Liver (tissue), 9 donors: ENCODE measurements around the gene CIB4. TPM values are rescaled to one million over a fixed set of nuclear protein-coding genes. Genes with fewer than 3 reads are reported as not detected.

Experiments
- DNase-seq: peaks from one replicate; pipeline ENCODE4 v3.0.0-alpha.2; 2017; ENCODE audit warnings: low spot score
- H3K27ac ChIP-seq, 2 donors: one replicate each; pipeline ENCODE4 v1.7.0; 2013; ENCODE audit warnings: inconsistent platforms in 2 of 2, low read length in 2 of 2, control low read depth in 1 of 2, low read depth in 1 of 2, mild to moderate bottlenecking in 1 of 2
- H3K27me3 ChIP-seq, 4 donors: one replicate each; pipeline versions ENCODE4 v1.6.1 to v1.7.0; 2013; ENCODE audit warnings: low read length in 3 of 4, inconsistent platforms in 1 of 4, mild to moderate bottlenecking in 1 of 4, moderate library complexity in 1 of 4; ENCODE audit not compliant: control insufficient read depth in 4 of 4, insufficient read depth in 4 of 4
- H3K36me3 ChIP-seq, 4 donors: one replicate each; pipeline versions ENCODE4 v1.6.1 to v1.7.0; 2013; ENCODE audit warnings: low read length in 3 of 4, mild to moderate bottlenecking in 3 of 4, low read depth in 1 of 4, moderate library complexity in 1 of 4; ENCODE audit not compliant: control insufficient read depth in 4 of 4, insufficient read depth in 3 of 4
- H3K4me1 ChIP-seq, 4 donors: one replicate each; pipeline versions ENCODE4 v1.6.1 to v1.7.0; 2013; ENCODE audit warnings: low read length in 3 of 4, mild to moderate bottlenecking in 3 of 4, moderate library complexity in 1 of 4; ENCODE audit not compliant: control insufficient read depth in 4 of 4, insufficient read depth in 4 of 4
- H3K4me3 ChIP-seq, 3 donors: one replicate each; pipeline versions ENCODE4 v1.6.1 to v1.7.0; 2013; ENCODE audit warnings: low read length in 3 of 3, control low read depth in 1 of 3, low read depth in 1 of 3, mild to moderate bottlenecking in 1 of 3
- H3K9ac ChIP-seq, 2 donors: one replicate each; pipeline ENCODE4 v1.7.0; 2013; ENCODE audit warnings: low read length in 2 of 2, mild to moderate bottlenecking in 2 of 2, moderate library complexity in 2 of 2, control low read depth in 1 of 2, low read depth in 1 of 2
- H3K9me3 ChIP-seq, 4 donors: one replicate each; pipeline versions ENCODE4 v1.6.1 to v1.7.0; 2013; ENCODE audit warnings: low read length in 3 of 4; ENCODE audit not compliant: control insufficient read depth in 4 of 4
- FOXA1 ChIP-seq: IDR thresholded peaks from 2 replicates; pipeline ENCODE4 v1.6.1; 2016; ENCODE audit warnings: antibody characterized with exemption
- FOXA2 ChIP-seq: IDR thresholded peaks from 2 replicates; pipeline ENCODE4 v1.6.1; 2016; ENCODE audit warnings: antibody characterized with exemption
- HNF4A ChIP-seq, 2 donors: conservative IDR thresholded peaks; 2 replicates each; pipeline ENCODE4 v1.6.1; 2016; ENCODE audit warnings: antibody characterized with exemption in 2 of 2, mild to moderate bottlenecking in 2 of 2
- HNF4G ChIP-seq: IDR thresholded peaks from 2 replicates; pipeline ENCODE4 v1.6.1; 2016; ENCODE audit warnings: antibody characterized with exemption
- JUND ChIP-seq, 2 donors: IDR thresholded peaks; 2 replicates each; pipeline ENCODE4 v1.6.1; 2016; ENCODE audit warnings: antibody characterized with exemption in 2 of 2
- RAD21 ChIP-seq, 2 donors: IDR thresholded peaks; 2 replicates each; pipeline ENCODE4 v1.6.1; 2016; ENCODE audit warnings: antibody characterized with exemption in 2 of 2, mild to moderate bottlenecking in 2 of 2
- YY1 ChIP-seq: IDR thresholded peaks from 2 replicates; pipeline ENCODE4 v1.6.1; 2016; ENCODE audit warnings: antibody characterized with exemption, mild to moderate bottlenecking
- WGBS: extraction: QIAGEN DNeasy Blood & Tissue Kit; methylation state at CpG from one replicate; pipeline ENCODE4 v1.1.7; 2013; 5-methylcytosine and 5-hydroxymethylcytosine counted together
- polyA plus RNA-seq, 2 donors: library from polyadenylated mRNA; stranded (reverse) in 1 of 2; unstranded in 1 of 2; fragments of 200-250 nt in 1 of 2; fragments of >200 nt in 1 of 2; fragmentation: Nextera tagmentation in 1 of 2; extraction: Ambion mirVana in 1 of 2; gene quantifications; one replicate each; pipeline versions ENCODE4 v1.2.1 to v1.2.3, GENCODE V29; 2013 to 2015
- total RNA-seq, 2 donors: library from RNA; depleted of rRNA; stranded (reverse); fragments of >200 nt; gene quantifications; one replicate each; pipeline ENCODE4 v1.2.3, GENCODE V29; 2014
- TF ChIP-seq, protein P1 (sequence below): IDR thresholded peaks from 2 replicates; pipeline ENCODE4 v1.6.1; 2016; ENCODE audit warnings: antibody characterized with exemption
- TF ChIP-seq, protein P2 (sequence below): IDR thresholded peaks from 2 replicates; pipeline ENCODE4 v1.6.1; 2016; ENCODE audit warnings: antibody characterized with exemption
- TF ChIP-seq, protein P3 (sequence below): IDR thresholded peaks from 2 replicates; pipeline ENCODE4 v1.6.1; 2016; ENCODE audit warnings: antibody characterized with exemption, mild to moderate bottlenecking
- TF ChIP-seq, protein P4 (sequence below): fragments of 150-350 bp; IDR thresholded peaks from 2 replicates; pipeline ENCODE4 v1.5.1; 2017; ENCODE audit warnings: improper control_type of control experiment, low read depth, low read length; ENCODE audit not compliant: missing input control
- TF ChIP-seq, protein P5 (sequence below): IDR thresholded peaks from 2 replicates; pipeline ENCODE4 v1.6.1; 2016; ENCODE audit warnings: antibody characterized with exemption
- donor health status: healthy.
- donor health status: healthy.
- donor health status: healthy.
- donor health status: healthy.
- donor health status: healthy.

CIB4 gene
- total and polyA plus RNA-seq, 4 donors = not detected

DNA sequence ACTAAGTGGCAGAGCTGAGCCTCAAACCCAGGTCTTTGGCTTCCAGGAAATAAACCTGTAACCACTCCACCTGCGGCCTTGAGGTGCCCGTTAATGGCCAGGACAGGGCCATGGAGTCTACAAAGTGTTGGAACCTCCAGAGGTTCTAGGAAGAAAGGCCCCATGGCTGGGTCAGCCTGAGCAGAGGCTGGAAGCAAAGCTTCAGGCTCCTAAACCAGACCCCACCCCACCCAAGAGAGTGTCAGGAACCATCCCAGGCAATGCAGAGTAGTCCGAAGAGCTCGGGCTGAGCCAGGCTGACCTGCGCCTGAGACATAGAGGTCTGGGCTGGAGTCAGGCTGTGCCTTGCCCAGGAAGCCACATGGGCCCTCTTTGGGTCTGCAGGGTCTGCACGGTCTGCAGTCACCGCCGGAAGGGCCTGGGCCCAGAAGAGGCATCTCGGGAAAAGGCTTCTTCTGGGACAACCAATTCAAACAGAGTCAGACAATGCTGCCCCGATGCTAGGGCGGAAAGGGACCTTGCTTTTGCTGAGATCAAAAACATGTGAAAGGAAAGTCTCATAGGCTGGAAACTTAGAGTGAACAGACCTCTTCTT is 6.4 kb downstream of the CIB4 start (continued):
- TF ChIP-seq, protein P1, sequence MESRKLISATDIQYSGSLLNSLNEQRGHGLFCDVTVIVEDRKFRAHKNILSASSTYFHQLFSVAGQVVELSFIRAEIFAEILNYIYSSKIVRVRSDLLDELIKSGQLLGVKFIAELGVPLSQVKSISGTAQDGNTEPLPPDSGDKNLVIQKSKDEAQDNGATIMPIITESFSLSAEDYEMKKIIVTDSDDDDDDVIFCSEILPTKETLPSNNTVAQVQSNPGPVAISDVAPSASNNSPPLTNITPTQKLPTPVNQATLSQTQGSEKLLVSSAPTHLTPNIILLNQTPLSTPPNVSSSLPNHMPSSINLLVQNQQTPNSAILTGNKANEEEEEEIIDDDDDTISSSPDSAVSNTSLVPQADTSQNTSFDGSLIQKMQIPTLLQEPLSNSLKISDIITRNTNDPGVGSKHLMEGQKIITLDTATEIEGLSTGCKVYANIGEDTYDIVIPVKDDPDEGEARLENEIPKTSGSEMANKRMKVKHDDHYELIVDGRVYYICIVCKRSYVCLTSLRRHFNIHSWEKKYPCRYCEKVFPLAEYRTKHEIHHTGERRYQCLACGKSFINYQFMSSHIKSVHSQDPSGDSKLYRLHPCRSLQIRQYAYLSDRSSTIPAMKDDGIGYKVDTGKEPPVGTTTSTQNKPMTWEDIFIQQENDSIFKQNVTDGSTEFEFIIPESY = no peak
- no peak for TF ChIP-seq RAD21 (IDR thresholded peaks at IDR 0.05)

DNA sequence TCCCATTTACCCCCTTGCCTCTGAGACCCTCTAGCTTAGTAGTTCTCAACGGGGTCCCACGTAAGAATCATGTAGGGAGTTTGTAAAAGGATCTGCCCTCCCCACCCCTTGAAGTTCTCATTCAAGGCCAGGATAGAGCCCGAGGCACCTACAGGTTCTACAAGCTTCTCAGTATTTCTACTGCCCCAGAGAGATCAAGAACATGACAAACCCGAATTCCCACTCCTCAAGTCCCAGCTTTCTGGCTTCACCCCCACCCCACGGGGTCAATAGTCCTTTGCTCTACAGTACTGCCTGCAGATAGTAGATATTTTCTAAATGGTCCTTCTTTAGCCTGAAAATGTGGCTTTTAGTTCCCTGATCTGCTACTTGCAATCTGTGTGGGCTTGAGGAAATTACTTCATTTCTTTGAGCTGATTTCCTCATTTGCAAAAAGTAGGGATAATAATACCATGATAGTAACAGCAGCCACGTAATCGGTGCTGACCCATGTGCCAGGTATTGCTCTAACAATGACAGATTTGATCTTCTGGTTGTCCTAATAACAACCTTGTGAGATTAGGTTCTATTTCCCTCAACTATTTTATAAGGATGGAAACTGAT is 7.1 kb downstream of the CIB4 start:
- H3K36me3 ChIP-seq = no peaks in the 10 kb centered on the region
- WGBS = 84% methylated on average over 7 of the region's 7 CpGs
- H3K9me3 ChIP-seq = no peaks in the 10 kb centered on the region
- H3K27ac ChIP-seq = no peak overlapping the region
- H3K27me3 ChIP-seq = no peaks in the 10 kb centered on the region
- no peak for DNase-seq
- no peak overlapping the region for H3K4me3 ChIP-seq
- H3K9ac ChIP-seq = no peak overlapping the region
- H3K4me1 ChIP-seq = no peaks in the 10 kb centered on the region
- TF ChIP-seq, protein P2, sequence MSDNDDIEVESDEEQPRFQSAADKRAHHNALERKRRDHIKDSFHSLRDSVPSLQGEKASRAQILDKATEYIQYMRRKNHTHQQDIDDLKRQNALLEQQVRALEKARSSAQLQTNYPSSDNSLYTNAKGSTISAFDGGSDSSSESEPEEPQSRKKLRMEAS = no peak
- TF ChIP-seq, protein P3, sequence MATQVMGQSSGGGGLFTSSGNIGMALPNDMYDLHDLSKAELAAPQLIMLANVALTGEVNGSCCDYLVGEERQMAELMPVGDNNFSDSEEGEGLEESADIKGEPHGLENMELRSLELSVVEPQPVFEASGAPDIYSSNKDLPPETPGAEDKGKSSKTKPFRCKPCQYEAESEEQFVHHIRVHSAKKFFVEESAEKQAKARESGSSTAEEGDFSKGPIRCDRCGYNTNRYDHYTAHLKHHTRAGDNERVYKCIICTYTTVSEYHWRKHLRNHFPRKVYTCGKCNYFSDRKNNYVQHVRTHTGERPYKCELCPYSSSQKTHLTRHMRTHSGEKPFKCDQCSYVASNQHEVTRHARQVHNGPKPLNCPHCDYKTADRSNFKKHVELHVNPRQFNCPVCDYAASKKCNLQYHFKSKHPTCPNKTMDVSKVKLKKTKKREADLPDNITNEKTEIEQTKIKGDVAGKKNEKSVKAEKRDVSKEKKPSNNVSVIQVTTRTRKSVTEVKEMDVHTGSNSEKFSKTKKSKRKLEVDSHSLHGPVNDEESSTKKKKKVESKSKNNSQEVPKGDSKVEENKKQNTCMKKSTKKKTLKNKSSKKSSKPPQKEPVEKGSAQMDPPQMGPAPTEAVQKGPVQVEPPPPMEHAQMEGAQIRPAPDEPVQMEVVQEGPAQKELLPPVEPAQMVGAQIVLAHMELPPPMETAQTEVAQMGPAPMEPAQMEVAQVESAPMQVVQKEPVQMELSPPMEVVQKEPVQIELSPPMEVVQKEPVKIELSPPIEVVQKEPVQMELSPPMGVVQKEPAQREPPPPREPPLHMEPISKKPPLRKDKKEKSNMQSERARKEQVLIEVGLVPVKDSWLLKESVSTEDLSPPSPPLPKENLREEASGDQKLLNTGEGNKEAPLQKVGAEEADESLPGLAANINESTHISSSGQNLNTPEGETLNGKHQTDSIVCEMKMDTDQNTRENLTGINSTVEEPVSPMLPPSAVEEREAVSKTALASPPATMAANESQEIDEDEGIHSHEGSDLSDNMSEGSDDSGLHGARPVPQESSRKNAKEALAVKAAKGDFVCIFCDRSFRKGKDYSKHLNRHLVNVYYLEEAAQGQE = no peak
- TF ChIP-seq, protein P4, sequence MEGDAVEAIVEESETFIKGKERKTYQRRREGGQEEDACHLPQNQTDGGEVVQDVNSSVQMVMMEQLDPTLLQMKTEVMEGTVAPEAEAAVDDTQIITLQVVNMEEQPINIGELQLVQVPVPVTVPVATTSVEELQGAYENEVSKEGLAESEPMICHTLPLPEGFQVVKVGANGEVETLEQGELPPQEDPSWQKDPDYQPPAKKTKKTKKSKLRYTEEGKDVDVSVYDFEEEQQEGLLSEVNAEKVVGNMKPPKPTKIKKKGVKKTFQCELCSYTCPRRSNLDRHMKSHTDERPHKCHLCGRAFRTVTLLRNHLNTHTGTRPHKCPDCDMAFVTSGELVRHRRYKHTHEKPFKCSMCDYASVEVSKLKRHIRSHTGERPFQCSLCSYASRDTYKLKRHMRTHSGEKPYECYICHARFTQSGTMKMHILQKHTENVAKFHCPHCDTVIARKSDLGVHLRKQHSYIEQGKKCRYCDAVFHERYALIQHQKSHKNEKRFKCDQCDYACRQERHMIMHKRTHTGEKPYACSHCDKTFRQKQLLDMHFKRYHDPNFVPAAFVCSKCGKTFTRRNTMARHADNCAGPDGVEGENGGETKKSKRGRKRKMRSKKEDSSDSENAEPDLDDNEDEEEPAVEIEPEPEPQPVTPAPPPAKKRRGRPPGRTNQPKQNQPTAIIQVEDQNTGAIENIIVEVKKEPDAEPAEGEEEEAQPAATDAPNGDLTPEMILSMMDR = no peak
- TF ChIP-seq JUND (IDR thresholded peaks at IDR 0.05) (no peak), FOXA1 (no peak), HNF4A (conservative IDR thresholded peaks at IDR 0.05) (no peak), HNF4G (no peak), RAD21 (IDR thresholded peaks at IDR 0.05) (no peak), YY1 (no peak), FOXA2 (no peak)
- TF ChIP-seq, protein P5, sequence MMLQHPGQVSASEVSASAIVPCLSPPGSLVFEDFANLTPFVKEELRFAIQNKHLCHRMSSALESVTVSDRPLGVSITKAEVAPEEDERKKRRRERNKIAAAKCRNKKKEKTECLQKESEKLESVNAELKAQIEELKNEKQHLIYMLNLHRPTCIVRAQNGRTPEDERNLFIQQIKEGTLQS = no peak
- TF ChIP-seq, protein P1 = no peak
